NOMO-1 treated with dmso at 0.1 percent for 144 hours (cell line): ENCODE results near the gene MRI1.
"Not testable (repeated sequence)": the region's sequence is repeated elsewhere in the genome, so short reads cannot be mapped to it uniquely, and the experiment has no call there.

Experiments used
- DNase-seq: peaks from one replicate; lab custom pipeline; 2025; ENCODE audit not compliant: unreplicated experiment; lab: John Stamatoyannopoulos, UW

MRI1 gene

GRCh38 chr19:13793317-13793716 lies 29.0 kb downstream of the MRI1 start:
- DNase-seq, result not testable (repeated sequence)

- no peak for DNase-seq
Observed at GRCh38 chr19:13794398-13794756, 30.1 kb downstream of the MRI1 start.

DNA sequence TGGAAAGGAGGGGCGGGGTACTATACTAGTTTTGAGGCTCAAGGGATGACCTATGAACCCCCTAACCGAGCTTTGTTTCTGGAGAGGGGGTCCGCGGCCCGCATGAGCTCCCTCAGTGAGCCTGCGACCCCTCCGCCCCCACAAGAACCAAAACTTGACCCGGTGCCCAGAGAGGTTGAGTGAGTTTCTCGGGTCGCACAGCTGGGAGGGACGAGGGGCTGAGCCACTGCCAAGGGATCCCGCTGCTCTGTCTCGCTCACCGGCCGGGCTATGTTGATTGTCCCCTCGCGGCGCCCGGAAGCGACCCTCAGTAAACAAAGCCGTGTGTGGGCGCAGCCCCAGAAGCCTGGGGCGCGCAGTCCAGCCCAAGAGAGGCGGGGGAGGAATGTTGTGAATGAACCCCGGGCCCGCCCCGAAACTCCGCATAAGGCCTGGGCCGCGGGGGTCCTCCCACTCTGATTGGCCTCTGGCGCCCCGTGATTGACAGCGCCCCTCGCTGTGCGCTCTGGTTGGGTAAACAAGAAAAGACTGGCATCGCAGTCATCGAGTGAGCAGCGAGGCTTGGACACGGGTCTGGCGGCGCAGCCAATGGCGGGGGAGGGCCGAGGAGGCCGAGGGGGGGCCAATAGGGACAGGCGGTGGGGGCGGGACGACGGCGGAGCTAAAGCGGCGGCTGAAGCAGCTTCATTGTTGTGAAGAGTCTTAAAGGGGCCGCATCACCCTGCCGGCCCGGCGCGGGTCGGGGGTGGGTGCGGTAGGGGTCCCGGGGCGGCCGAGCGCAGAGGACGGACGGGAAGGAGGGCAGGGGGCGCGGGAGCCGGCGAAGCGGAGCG lies 30.7 kb downstream of the MRI1 start, which contains the start of gene ZSWIM4:
ZSWIM4 (plus strand) TSS at position 687 of the 833 bp plus-strand sequence. CDS start 206 bp downstream, outside the sequence.
- DNase-seq, result peak; percentile 97

DNA sequence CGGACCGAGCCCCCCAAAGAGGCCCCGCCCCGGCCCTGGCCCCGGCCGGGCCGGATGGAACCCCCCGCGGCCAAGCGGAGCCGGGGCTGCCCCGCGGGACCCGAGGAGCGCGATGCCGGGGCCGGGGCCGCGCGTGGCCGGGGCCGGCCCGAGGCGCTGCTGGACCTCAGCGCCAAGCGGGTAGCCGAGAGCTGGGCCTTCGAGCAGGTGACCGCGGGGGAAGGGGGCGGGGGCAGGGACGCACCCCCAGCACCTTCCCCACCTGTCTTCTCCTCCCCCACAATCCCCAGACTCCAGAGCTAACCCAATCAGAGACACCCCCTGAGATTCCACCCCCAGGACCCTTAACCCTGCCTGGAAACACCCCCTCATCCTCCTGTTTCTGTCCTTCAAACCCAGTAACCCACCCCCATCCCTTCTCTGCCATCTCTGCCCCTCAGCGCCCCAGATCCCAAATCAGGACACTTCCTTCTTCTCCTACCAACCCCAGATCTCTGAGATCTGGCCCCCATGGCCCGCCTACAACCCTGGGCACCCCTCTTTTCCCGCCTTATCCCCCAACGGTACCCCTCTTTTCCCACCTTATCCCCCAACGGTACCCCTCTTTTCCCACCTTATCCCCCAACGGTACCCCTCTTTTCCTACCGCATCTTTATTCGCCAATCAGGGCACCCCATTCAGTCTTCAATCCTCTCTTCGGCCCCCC lies 31.4 kb downstream of the MRI1 start:
- no peak for DNase-seq

DNA sequence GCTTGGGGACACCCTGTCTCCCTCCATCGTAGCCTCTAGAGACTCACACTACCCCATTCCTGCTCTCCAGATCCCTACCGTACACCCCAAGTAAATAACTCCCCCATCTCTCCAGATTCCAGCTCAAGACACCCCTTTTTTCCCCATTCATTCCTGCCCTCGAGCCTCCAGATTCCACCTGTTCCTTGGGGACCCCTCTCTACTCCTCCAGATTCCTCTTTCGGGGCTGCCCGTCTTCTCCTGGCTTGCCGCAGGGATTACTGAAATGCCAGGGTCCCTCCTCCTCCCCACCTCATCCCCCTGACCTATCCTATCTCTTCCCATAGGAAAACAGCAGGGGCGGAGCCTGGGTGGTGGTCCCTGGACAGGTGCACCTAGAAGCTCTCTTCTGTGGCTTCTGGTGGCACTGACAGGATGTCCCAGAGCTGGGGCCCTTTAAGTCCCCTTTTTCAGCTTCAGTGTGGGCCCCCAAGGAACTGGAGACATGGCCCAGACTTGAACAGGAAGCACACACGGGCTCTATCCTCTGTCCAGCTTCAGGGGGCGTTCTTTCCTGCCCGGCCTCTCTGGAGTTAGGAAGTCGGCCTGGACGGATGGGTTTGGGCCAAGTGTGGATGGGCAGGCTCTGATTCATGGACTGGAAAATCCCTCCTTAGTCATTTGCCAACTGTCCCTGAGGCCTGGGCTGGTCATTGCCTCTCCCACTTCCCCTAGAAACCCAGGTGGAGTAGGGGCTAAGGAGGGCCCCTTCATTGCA lies 32.2 kb downstream of the MRI1 start:
- DNase-seq, result no peak

- no peak for DNase-seq
Observed at GRCh38 chr19:13797058-13797440, 32.7 kb downstream of the MRI1 start.

DNA sequence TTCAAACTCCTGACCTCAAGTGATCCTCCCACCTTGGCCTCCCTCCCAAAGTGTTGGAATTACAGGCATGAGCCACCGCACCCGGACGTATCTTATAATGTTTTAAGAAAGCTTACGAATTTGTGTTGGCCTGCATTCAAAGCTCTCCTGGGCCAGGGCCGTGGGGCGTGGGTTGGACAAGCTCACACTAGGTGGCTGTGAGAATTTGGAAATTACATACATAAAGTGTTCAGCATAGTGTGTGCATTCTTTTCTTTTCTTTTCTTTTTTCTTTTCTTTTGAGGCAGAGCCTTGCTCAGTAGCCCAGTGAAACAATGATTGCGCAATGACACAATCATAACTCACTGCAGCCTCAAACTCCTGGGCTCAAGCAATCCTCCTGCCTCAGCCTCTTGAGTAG lies 33.5 kb downstream of the MRI1 start:
- no peak for DNase-seq

GRCh38 chr19:13799669-13800068 lies 35.3 kb downstream of the MRI1 start:
- DNase-seq, result no peak

GRCh38 chr19:13803038-13803437 lies 38.7 kb downstream of the MRI1 start:
- DNase-seq, result no peak

- DNase-seq, result no peak
Observed at GRCh38 chr19:13804830-13805683, 40.7 kb downstream of the MRI1 start.

DNA sequence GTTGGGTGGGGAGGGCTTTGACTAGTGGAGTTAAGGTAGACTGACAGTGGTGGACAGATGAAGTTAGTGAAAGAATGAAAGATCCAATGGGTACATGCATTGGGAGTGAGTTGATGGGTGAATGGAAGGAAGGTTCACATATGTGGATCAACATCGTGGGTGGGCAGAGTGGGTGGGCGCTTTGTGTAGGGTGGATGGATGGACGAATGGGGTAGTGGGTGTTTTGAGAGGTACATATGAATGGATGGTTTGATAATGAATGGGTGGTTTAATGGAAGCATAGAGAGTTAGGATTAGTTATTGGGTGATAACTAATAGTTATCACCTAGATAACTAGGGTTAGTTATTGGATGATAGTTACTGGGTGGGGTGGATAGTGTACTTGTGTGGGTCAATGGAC lies 42.4 kb downstream of the MRI1 start:
- no peak for DNase-seq

- DNase-seq, result no peak
Observed at GRCh38 chr19:13807421-13808021, 43.2 kb downstream of the MRI1 start.

DNA sequence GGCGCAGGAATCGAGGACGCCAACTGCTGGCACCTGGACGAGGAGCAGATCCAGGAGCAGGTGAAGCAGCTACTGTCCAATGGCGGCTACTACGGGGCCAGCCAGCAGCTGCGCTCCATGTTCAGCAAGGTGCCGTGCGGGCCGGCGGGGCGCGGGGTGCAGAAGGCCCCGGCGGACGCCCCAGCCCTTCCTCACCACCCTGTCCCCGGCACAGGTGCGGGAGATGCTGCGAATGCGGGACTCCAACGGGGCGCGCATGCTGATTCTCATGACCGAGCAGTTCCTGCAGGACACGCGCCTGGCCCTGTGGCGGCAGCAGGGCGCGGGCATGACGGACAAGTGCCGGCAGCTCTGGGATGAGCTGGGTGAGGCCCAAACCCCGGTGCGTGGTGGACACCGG lies 44.5 kb downstream of the MRI1 start:
- DNase-seq, result no peak

DNA sequence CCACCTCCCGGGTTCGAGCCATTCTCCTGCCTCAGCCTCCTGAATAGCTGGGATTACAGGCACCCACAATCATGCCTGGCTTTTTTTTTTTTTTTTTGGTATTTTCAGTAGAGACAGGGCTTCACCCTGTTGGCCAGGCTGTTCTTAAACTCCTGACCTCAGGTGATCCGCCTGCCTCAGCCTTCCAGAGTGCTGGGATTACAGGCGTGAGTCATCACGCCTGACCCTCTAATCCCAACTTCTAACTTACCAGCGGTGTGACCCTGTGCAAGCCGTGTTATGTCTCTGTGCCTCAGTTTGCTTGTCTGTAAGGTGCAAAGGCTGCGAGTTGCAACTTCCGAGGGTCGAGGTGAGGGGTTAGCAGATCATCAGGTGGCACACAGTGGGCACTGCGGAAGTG lies 48.2 kb downstream of the MRI1 start:
- DNase-seq, result no peak

GRCh38 chr19:13813147-13813546 lies 48.8 kb downstream of the MRI1 start:
- no peak for DNase-seq

DNA sequence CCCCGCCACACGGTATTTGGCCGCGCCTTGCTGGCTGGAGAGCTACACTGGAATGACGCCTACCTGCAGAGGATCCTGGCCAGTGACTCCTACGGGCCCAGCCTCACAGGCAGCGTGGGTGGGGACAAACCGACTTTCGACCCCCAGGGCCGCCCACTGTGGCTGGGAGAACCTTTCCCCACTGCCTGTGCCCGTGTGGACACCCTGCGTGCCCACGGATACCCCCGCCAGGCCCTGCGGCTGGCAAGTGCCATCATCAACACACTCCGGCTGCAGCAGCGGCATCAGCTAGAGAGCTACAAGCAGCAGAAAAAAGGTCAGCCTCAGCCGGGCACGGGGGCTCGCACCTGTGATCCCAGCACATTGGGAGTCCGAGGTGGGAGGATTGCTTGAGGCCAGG lies 50.2 kb downstream of the MRI1 start:
- no peak for DNase-seq

- DNase-seq, result no peak
Observed at GRCh38 chr19:13817018-13817614, 52.8 kb downstream of the MRI1 start.

DNA sequence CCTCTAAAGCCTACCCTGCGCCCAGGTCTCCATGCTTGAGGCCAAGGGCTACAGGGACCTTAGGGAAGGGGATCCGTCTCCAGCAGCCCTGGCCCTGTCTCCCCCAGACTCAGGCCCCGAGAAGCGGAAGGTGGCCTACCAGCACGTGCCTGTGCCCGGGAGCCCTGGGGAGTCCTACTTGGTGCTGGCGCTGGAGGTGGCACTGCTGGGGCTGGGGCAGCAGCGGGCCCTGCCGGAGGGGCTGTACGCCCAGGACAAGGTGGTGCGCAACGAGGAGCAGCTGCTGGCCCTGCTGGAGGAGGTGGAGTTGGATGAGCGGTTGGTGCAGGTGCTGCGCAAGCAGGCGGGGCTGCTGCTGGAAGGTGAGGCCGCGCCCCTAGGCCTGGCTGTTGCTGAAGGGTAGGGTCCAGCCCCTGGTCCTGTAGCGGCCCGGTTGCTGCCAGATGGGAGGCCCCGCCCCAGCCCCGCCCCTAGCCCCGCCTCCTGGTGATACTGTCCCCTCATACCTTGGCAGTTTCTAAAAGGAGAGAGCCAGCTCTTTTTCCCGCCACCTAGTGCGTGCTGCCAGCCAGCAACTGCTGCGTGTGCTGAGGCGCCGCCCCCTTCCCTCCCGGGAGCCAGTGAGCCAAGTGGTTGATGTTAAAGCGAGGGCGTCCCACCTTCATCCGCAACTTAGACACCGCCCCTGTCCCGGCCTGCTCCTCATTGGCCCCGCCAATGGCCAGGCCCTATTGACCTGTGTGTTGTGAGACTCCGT lies 53.5 kb downstream of the MRI1 start:
- no peak for DNase-seq

- DNase-seq, result no peak
Observed at GRCh38 chr19:13819238-13819637, 54.9 kb downstream of the MRI1 start.
